Central memory CD4-positive, alpha-beta T cell (primary cell): Measurements from ENCODE around the gene RNF223.

Experiments used
- DNase-seq: peaks from one replicate; pipeline ENCODE4 v3.0.0; 2022

The RNF223 gene

DNA sequence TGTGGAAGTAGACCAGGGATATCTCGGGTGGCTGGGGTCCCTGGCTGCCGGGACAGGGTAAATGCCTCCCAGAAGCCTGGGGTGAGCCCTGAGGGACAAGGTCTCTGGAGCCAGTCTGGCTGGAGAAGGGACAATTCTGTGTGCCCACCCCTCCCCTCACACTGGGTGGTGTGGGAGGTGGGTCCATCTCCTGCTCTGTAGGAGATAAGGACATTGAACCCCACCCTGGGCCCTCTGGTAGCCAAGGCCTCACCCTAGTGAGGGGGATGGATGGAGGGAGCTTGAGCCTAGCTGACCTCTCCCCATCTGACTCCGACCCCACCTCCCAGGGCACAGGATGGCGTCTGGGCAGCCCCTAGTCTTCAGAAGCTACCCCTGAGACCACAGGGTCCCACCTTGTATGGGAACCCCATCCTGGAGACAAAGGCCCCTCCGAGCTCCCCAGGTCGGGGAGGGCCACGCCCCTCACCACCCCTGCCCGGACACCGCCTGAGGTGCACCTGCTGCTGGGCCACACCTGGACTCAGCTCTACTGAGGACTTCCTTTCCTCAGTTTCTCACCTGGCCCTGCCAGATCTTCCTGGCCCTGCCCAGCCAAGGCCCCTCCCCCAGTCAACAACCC, 49.8 kb downstream of the RNF223 start:
- no peak for DNase-seq

DNA sequence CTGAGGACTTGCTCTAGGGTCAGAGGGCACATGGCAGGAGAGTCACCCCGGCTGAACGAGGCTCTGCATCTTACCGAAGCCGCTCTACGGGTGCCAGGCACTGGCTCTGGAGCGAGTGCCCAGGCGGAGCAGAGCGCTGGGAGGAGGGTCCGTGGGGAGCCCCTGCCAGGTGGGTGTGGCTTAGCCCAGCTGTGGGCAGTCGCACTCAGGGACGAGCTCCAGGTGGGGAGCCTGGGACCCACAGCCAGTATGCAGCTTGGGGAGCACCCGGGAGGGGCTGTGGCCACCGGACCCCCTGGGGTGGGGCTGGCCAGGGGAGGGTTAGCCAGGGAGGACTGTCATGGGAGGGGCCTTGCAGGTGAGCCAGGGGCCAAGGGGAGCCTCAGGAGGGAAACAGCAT, 50.4 kb downstream of the RNF223 start:
- no peak for DNase-seq

DNA sequence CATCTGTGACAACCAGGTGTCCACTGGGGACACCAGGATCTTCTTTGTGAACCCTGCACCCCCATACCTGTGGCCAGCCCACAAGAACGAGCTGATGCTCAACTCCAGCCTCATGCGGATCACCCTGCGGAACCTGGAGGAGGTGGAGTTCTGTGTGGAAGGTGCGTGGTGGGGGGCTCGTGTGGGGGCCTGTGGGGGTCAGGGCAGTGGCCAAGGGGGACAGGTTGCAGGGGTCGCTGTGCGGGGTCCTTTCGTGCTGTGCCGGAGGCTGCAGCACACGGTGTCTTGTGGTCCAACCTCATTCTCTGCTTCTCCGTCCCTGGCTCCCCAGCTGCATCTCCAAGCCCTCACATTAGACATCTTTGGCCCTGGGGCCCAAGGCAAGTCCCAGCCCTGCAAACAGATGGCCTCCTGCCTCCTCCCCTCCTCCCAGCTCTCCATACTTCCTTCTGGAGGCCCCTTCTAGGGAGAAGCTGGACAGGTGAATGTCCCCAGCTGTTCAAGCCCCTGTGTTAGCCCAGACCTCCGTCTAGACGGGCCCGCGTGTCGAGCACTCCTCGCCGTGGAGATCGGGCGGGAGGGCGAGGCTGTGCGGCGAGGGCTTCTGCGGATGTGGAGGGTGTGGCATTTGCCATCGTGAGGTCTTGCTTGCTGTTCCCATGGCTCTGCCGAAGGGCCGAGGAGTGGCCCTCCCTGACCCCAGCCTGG, 51.6 kb downstream of the RNF223 start:
- no peak for DNase-seq

DNA sequence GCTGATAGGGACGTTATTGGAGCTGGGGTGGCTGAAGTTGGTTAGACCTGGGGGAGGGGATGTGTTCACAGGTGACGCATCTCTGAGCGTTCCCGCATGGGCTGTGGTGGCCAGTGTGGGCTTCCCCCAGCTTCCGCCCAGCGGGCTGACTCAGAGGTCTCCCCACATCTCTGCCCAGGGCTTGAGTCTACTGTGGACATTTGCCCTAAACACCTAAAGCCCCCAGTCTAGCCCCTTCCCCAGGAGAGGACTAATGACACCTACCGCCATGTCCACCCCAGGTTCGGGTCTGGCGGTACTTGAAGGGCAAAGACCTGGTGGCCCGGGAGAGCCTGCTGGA, 52.2 kb downstream of the RNF223 start:
- no peak for DNase-seq

DNA sequence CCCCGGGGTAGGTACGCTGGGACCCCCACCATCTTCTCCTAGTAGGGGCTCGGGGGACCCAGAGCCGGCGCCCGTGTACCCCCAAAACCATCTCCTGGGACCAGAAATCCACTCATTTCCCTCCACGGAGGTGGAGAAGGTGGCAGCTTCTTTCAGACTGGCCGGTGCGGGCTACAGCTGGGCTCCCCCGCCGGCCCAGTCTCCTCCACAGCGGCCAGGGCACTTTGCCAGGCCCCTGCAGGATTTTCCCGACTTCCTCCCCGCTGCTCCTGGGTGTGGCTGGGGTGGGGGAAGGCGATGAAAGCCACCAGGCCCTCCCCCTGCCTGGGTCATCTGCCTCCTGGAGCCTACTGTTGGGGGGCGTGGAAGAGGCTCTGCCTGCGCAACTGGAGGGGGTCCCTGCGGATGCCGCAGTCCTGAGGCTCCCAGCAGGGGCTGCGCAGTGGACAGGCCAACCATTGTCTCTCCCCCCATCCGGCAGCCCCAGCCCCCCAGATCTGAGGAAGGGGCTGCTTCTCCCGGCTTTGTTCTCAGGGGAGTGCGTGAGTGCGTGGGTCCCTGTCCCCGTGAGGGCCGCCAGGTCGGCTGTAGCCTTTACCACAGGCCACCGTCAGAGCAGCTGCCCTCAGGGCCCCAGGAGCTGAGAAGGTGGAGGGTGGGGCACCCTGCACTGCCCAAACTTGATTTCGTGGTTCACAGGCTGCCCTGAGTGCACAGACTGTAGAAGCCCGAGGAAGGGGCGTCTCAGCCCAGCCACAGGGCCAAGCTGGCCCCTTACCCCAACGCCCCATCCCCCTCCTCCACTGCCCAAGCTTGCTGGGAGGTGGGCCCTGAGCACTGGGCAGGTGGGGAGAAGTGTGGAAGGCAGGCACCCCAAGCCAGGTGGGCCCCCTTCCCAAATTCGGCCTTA, 52.8 kb downstream of the RNF223 start:
- DNase-seq, result no peak
